IMR-90 (cell line): ENCODE results near the gene FASTKD1. TPM values are rescaled to one million over a fixed set of nuclear protein-coding genes. Genes with fewer than 3 reads are reported as not detected.

Experiments used
- ATAC-seq: fragments of 200-7000 bp; cut with Tn5 transposase; 2 replicates; pipeline ENCODE4 v1.9.1; 2020; ENCODE audit warnings: low read depth, mild to moderate bottlenecking, moderate library complexity
- BruUV-seq: library from RNA; stranded (reverse); fragments of 400-500 nt; replicated peaks from 2 replicates; lab custom pipeline; 2021; lab: Mats Ljungman, UMichigan
- CTCF ChIA-PET: fragments of 300-600 bp; formaldehyde crosslinking; extraction: SDS; loops from one replicate; lab custom pipeline; 2021; ENCODE audit warnings: antibody characterized with exemption; lab: Yijun Ruan, JAX
- POLR2A ChIA-PET: fragments of 300-600 bp; sonication (Branson Sonifier 250); formaldehyde crosslinking; loops from one replicate; lab custom pipeline; 2022; ENCODE audit warnings: antibody characterized with exemption; ENCODE audit not compliant: unreplicated experiment; lab: Charles Lee
- DNase-seq: peaks from one replicate; pipeline ENCODE4 v3.0.0; 2013
- H2AFZ ChIP-seq: replicated peaks from 2 replicates; pipeline ENCODE3; 2013; ENCODE audit warnings: low read length, mild to moderate bottlenecking; ENCODE audit not compliant: poor library complexity
- H2AK5ac ChIP-seq: 2 replicates; pipeline ENCODE4 v1.6.1; 2013; ENCODE audit warnings: low read depth, low read length, inconsistent platforms
- H2AK9ac ChIP-seq: replicated peaks from 2 replicates; pipeline ENCODE3; 2013; ENCODE audit warnings: mild to moderate bottlenecking, low read depth, low read length, moderate library complexity; ENCODE audit not compliant: poor library complexity
- H2BK120ac ChIP-seq: 2 replicates; pipeline ENCODE4 v1.6.1; 2013; ENCODE audit warnings: low read depth, low read length, inconsistent platforms
- H2BK15ac ChIP-seq: 3 replicates; pipeline ENCODE4 v1.6.1; 2013; ENCODE audit warnings: low read depth, low read length, inconsistent platforms
- H2BK20ac ChIP-seq: 2 replicates; pipeline ENCODE4 v1.6.1; 2013; ENCODE audit warnings: low read depth, mild to moderate bottlenecking, inconsistent platforms, low read length, moderate library complexity
- H2BK5ac ChIP-seq: 2 replicates; pipeline ENCODE4 v1.6.1; 2013; ENCODE audit warnings: mild to moderate bottlenecking, low read depth, low read length, inconsistent platforms; ENCODE audit not compliant: poor library complexity, severe bottlenecking
- H3K14ac ChIP-seq: replicated peaks from 2 replicates; pipeline ENCODE4 v1.6.1; 2013; ENCODE audit warnings: low read depth, low read length, inconsistent platforms
- H3K18ac ChIP-seq: 2 replicates; pipeline ENCODE4 v1.6.1; 2013; ENCODE audit warnings: low read depth, low read length, control low read depth
- H3K23ac ChIP-seq: 2 replicates; pipeline ENCODE4 v1.6.1; 2013; ENCODE audit warnings: low read depth, low read length, inconsistent platforms
- H3K27ac ChIP-seq: 2 replicates; pipeline ENCODE4 v1.5.1; 2013; ENCODE audit warnings: mild to moderate bottlenecking, control low read depth, low read length; ENCODE audit not compliant: insufficient read depth
- H3K27me3 ChIP-seq: 2 replicates; pipeline ENCODE4 v1.6.1; 2013; ENCODE audit warnings: low read length; ENCODE audit not compliant: control insufficient read depth, insufficient read depth
- H3K36me3 ChIP-seq: 2 replicates; pipeline ENCODE4 v1.6.1; 2013; ENCODE audit warnings: low read length, mixed read lengths; ENCODE audit not compliant: control insufficient read depth, insufficient read depth
- H3K4ac ChIP-seq: 2 replicates; pipeline ENCODE4 v1.6.1; 2013; ENCODE audit warnings: low read depth, low read length, inconsistent platforms
- H3K4me1 ChIP-seq: 2 replicates; pipeline ENCODE4 v1.6.1; 2013; ENCODE audit warnings: low read length, mixed read lengths; ENCODE audit not compliant: control insufficient read depth, insufficient read depth
- H3K4me2 ChIP-seq: 2 replicates; pipeline ENCODE4 v1.6.1; 2013; ENCODE audit warnings: low read depth, mild to moderate bottlenecking, control low read depth, low read length, moderate library complexity
- H3K4me3 ChIP-seq: 2 replicates; pipeline ENCODE4 v1.5.1; 2013; ENCODE audit warnings: low read depth, mild to moderate bottlenecking, control low read depth, low read length, moderate library complexity; ENCODE audit not compliant: insufficient read depth
- H3K56ac ChIP-seq: 2 replicates; pipeline ENCODE4 v1.6.1; 2013; ENCODE audit warnings: low read length, inconsistent platforms; ENCODE audit not compliant: insufficient read depth; ENCODE audit errors: extremely low read depth
- H3K79me1 ChIP-seq, 2 experiments: 2 replicates each; pipeline ENCODE4 v1.6.1; 2013; ENCODE audit warnings: low read length in 2 of 2, inconsistent platforms in 1 of 2, low read depth in 1 of 2
- H3K9ac ChIP-seq: 2 replicates; pipeline ENCODE4 v1.6.1; 2013; ENCODE audit warnings: low read depth, low read length, control low read depth
- H3K9me1 ChIP-seq: 2 replicates; pipeline ENCODE4 v1.6.1; 2013; ENCODE audit warnings: low read length, inconsistent platforms; ENCODE audit not compliant: insufficient read depth
- H3K9me3 ChIP-seq: 2 replicates; pipeline ENCODE4 v1.6.1; 2013; ENCODE audit warnings: low read length; ENCODE audit not compliant: control insufficient read depth, insufficient read depth
- H4K20me1 ChIP-seq: 2 replicates; pipeline ENCODE4 v1.6.1; 2013; ENCODE audit warnings: low read length, inconsistent platforms; ENCODE audit not compliant: insufficient read depth
- H4K5ac ChIP-seq: 2 replicates; pipeline ENCODE4 v1.6.1; 2013; ENCODE audit warnings: mild to moderate bottlenecking, low read depth, low read length, control low read depth
- H4K8ac ChIP-seq, 2 experiments: 2 replicates each; pipeline ENCODE4 v1.6.1; 2013; ENCODE audit warnings: low read depth in 2 of 2, low read length in 2 of 2, control low read depth in 1 of 2, inconsistent platforms in 1 of 2
- H4K91ac ChIP-seq: 2 replicates; pipeline ENCODE4 v1.6.1; 2013; ENCODE audit warnings: low read depth, low read length, inconsistent platforms; ENCODE audit not compliant: insufficient read depth
- CEBPB ChIP-seq: IDR thresholded peaks from 2 replicates; pipeline ENCODE4 v1.6.1; 2012; ENCODE audit warnings: low read depth, low read length, improper control_type of control experiment
- MAZ ChIP-seq: IDR thresholded peaks from 2 replicates; pipeline ENCODE4 v1.6.1; 2012; ENCODE audit warnings: low read depth, mild to moderate bottlenecking, low read length, improper control_type of control experiment, moderate library complexity, borderline replicate concordance
- POLR2A ChIP-seq: IDR thresholded peaks from 2 replicates; pipeline ENCODE4 v1.6.1; 2012; ENCODE audit warnings: mild to moderate bottlenecking, low read depth, low read length
- RAD21 ChIP-seq: IDR thresholded peaks from 2 replicates; pipeline ENCODE4 v1.6.1; 2012; ENCODE audit warnings: low read length, improper control_type of control experiment
- WGBS, 2 experiments: methylation state at CpG; one replicate each; pipeline versions ENCODE4 v1.1.5 to v1.1.7; 2013; ENCODE audit warnings: missing lambda C conversion rate in 2 of 2; ENCODE audit not compliant: insufficient read length in 1 of 2; ENCODE audit errors: extremely low coverage in 2 of 2; 5-methylcytosine and 5-hydroxymethylcytosine counted together
- dilution Hi-C: fragments of 300-500 bp; cut with HindIII; formaldehyde crosslinking; loops from one replicate; pipeline ENCODE4 v1.14.3; 2018; ENCODE audit warnings: low sequenced_read_pairs; ENCODE audit not compliant: unreplicated experiment
- in situ Hi-C: fragments of 300-500 bp; cut with MboI; formaldehyde crosslinking; loops from 3 replicates; pipeline ENCODE4 v1.14.3; 2019; ENCODE audit warnings: low sequenced_read_pairs, inconsistent platforms, mixed read lengths
- intact Hi-C: fragments of 100-400 bp; cut with micrococcal nuclease; formaldehyde crosslinking; loops from 2 replicates; pipeline ENCODE4 v1.10.0; 2022
- polyA plus RNA-seq, 3 experiments: library from polyadenylated mRNA; depleted of rRNA; stranded (reverse); fragments of >200 nt; gene quantifications; 2 replicates each; pipeline ENCODE4 v1.2.3, GENCODE V29; 2012; ENCODE audit warnings: low replicate concordance in 1 of 3
- total RNA-seq: library from RNA; depleted of rRNA; stranded (reverse); fragments of >200 nt; gene quantifications from 2 replicates; pipeline ENCODE4 v1.2.3, GENCODE V29; 2012
- TF ChIP-seq, protein P1 (sequence below): fragments of 150-350 bp; IDR thresholded peaks from 2 replicates; pipeline ENCODE4 v1.6.1; 2017; ENCODE audit warnings: mild to moderate bottlenecking, antibody characterized with exemption, low read length, low read depth

The FASTKD1 gene
- total and polyA plus RNA-seq, 2 of the 4 experiments (the other 2 are of a cell fraction), result 11.4 to 11.5 TPM

DNA sequence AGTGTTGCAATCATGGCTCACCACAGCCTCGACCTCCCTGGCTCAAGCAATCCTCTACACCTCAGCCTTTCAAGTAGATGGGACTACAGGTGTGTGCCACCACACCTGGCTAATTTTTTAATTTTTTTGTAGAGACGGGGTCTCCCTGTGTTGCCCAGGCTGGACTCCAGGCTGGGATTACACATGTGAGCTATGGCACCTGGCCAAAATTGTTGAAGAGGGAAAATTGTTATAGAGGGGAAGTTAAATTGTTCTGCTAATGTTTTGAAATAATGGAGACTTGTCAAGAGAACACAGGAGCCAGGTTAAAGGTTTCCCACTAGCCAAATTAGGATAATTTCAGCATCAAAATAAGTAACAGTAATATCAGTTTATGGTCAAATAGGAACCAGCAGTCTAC, 35.6 kb upstream of the FASTKD1 start:
- Histone ChIP-seq H2AFZ (no peak overlapping the region), H2AK9ac (no peak overlapping the region), H4K5ac (no peak overlapping the region), H3K9ac (no peak overlapping the region), H3K9me1 (no peaks in the 10 kb centered on the region), H3K27ac (no peak overlapping the region), H3K36me3 (peaks cover 38% of the 10 kb centered on the region), H4K91ac (no peak overlapping the region), H3K4ac (no peak overlapping the region), H2AK5ac (no peak overlapping the region), H4K20me1 (no peaks in the 10 kb centered on the region; the same call in 1 of the 2 replicates), H2BK15ac (no peak overlapping the region), H4K8ac (no peak overlapping the region), H3K56ac (no peak overlapping the region), H3K79me1 (peaks cover 3 to 12% of the 10 kb centered on the region in 2 experiments; a peak in 3 of 4 replicates), H3K4me3 (no peak overlapping the region), H2BK20ac (no peak overlapping the region), H3K4me1 (no peaks in the 10 kb centered on the region), H3K27me3 (no peaks in the 10 kb centered on the region), H2BK120ac (no peak overlapping the region), H2BK5ac (no peak overlapping the region), H3K18ac (no peak overlapping the region), H3K14ac (no peak overlapping the region), H3K4me2 (no peak overlapping the region), H3K9me3 (no peaks in the 10 kb centered on the region), H3K23ac (no peak overlapping the region)
- in situ Hi-C loops (no loop called here), dilution Hi-C loops (no loop called here), intact Hi-C loops (no loop called here)
- BruUV-seq, result no TSS peak
- DNase-seq, result no peak
- ChIA-PET POLR2A (no interaction called here), CTCF (no interaction called here)
- TF ChIP-seq POLR2A (no peak), CEBPB (no peak), MAZ (no peak), RAD21 (no peak)
- TF ChIP-seq, protein P1, sequence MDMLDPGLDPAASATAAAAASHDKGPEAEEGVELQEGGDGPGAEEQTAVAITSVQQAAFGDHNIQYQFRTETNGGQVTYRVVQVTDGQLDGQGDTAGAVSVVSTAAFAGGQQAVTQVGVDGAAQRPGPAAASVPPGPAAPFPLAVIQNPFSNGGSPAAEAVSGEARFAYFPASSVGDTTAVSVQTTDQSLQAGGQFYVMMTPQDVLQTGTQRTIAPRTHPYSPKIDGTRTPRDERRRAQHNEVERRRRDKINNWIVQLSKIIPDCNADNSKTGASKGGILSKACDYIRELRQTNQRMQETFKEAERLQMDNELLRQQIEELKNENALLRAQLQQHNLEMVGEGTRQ, result no peak
- no CpG with 5 or more reads among the region's 2 CpGs for WGBS, 2 experiments
- ATAC-seq, result no peak
